Astrocyte (in vitro differentiated cells and primary cell): ENCODE measurements around the gene AP4B1.

Source experiments
- EZH2 ChIP-seq: IDR thresholded peaks from 2 replicates; pipeline ENCODE4 v1.6.1; 2012; ENCODE audit warnings: mild to moderate bottlenecking, low read length, inconsistent platforms; ENCODE audit not compliant: insufficient read depth
- TF ChIP-seq, protein P1 (sequence below): IDR thresholded peaks from 2 replicates; pipeline ENCODE4 v1.5.1; 2011; ENCODE audit warnings: low read depth, mild to moderate bottlenecking, inconsistent platforms, low read length, moderate library complexity; ENCODE audit not compliant: insufficient read depth

DNA sequence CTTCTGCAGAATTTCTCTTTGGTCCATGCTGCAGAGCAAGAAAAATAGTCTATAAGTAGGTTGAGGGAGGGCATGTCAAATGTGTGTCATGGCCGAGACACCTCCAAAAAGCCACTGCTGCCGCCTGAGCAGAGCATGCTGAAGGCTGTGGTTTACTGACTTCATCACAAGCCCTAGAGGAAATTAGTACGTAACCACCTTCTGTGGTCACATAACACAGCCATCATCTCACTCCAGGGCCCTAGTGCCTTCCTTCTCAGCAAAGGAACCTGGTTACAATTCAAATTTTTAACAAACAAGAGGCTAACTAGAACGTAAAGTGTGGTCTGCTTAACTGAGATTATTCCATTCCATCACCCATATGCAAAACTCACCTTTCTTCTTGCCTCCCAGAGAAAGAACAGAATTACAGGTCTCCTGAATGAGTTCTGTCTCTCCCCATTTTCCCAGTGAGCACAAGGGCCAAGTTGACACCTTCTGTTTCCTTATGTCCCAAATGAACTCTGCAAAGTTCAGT, 32.9 kb downstream of the AP4B1 start, which contains the start of gene PTPN22:
- TF ChIP-seq, protein P1, sequence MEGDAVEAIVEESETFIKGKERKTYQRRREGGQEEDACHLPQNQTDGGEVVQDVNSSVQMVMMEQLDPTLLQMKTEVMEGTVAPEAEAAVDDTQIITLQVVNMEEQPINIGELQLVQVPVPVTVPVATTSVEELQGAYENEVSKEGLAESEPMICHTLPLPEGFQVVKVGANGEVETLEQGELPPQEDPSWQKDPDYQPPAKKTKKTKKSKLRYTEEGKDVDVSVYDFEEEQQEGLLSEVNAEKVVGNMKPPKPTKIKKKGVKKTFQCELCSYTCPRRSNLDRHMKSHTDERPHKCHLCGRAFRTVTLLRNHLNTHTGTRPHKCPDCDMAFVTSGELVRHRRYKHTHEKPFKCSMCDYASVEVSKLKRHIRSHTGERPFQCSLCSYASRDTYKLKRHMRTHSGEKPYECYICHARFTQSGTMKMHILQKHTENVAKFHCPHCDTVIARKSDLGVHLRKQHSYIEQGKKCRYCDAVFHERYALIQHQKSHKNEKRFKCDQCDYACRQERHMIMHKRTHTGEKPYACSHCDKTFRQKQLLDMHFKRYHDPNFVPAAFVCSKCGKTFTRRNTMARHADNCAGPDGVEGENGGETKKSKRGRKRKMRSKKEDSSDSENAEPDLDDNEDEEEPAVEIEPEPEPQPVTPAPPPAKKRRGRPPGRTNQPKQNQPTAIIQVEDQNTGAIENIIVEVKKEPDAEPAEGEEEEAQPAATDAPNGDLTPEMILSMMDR, result no peak
- no peak for TF ChIP-seq EZH2
